ENCODE results near the gene MB21D2.

The MB21D2 gene

DNA sequence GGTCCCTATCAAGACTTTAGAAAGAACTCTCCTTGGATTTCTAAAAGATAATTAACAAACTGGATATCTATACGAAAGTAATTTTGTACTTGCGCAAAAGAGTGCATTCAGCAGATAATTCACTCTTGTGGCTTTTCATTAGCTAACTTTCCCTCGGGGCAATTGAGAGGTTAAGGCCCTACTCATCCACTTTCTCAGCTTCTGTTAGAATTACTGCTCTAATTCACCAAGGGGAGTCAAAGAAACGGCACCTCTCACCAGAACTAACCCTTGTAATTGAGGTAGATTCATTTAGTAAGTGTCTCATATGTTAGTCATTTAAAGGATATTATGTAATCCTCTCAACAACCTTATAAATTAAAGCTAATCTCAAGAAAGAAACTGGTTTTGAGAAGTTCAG, 22.5 kb upstream of the MB21D2 start:
- H3K4me1 ChIP-seq (ENCODE audit: insufficient read depth, low read length, poor library complexity, severe bottlenecking): no peaks in the 10 kb centered on the region
- TF ChIP-seq EZH2phosphoT487 (IDR thresholded peaks at IDR 0.05; ENCODE audit: borderline replicate concordance): no peak
- TF ChIP-seq, protein P1, sequence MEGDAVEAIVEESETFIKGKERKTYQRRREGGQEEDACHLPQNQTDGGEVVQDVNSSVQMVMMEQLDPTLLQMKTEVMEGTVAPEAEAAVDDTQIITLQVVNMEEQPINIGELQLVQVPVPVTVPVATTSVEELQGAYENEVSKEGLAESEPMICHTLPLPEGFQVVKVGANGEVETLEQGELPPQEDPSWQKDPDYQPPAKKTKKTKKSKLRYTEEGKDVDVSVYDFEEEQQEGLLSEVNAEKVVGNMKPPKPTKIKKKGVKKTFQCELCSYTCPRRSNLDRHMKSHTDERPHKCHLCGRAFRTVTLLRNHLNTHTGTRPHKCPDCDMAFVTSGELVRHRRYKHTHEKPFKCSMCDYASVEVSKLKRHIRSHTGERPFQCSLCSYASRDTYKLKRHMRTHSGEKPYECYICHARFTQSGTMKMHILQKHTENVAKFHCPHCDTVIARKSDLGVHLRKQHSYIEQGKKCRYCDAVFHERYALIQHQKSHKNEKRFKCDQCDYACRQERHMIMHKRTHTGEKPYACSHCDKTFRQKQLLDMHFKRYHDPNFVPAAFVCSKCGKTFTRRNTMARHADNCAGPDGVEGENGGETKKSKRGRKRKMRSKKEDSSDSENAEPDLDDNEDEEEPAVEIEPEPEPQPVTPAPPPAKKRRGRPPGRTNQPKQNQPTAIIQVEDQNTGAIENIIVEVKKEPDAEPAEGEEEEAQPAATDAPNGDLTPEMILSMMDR (conservative IDR thresholded peaks at IDR 0.05; ENCODE audit: low read length): no peak
- H3K4me2 ChIP-seq (ENCODE audit: low read depth, low read length, poor library complexity, severe bottlenecking): no peak overlapping the region
- no peaks in the 10 kb centered on the region for H3K36me3 ChIP-seq (ENCODE audit: insufficient read depth, low read length)
- no peak overlapping the region for H3K4me3 ChIP-seq (ENCODE audit: low read length, poor library complexity, severe bottlenecking)
- H3K9me2 ChIP-seq (replicated peaks; ENCODE audit: low read depth, low read length): no peaks in the 10 kb centered on the region
- no peaks in the 10 kb centered on the region for H4K20me1 ChIP-seq (ENCODE audit: insufficient read depth, low read length, poor library complexity, severe bottlenecking)
- no peak overlapping the region for H2AFZ ChIP-seq (ENCODE audit: low read length)
- no peaks in the 10 kb centered on the region for H3K79me2 ChIP-seq (ENCODE audit: insufficient read depth, low read length)
- no peak overlapping the region for H3K9ac ChIP-seq (ENCODE audit: low read depth, low read length, poor library complexity, severe bottlenecking)
- H3K27me3 ChIP-seq (ENCODE audit: insufficient read depth, low read length, poor library complexity, severe bottlenecking): no peaks in the 10 kb centered on the region
- no peaks in the 10 kb centered on the region for H3K9me3 ChIP-seq (ENCODE audit: insufficient read depth, low read depth, low read length)
- H3F3A ChIP-seq (ENCODE audit: low read depth): no peaks in the 10 kb centered on the region

DNA sequence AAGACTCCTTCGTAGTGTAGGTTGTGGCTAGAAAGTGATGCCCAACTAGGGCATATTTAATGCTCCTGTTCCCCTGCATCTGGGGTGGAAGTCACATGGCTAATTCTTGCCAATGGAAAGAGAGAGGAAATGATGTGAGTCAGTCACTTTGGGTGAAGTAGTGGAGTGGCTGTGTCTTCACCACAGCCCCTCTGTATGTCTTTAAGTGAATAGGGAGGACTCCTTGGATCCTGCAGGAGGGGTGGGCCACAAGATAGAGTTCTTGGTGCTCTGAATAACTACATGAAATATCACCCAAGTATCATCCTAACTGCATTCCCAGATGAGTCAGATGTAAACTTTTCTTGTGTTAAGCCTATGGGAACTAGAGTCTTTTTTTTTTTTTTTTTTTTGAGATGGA, 17.8 kb upstream of the MB21D2 start:
- TF ChIP-seq, protein P1 (conservative IDR thresholded peaks at IDR 0.05; ENCODE audit: low read length): no peak
- no peak for TF ChIP-seq EZH2phosphoT487 (IDR thresholded peaks at IDR 0.05; ENCODE audit: borderline replicate concordance)
- Histone ChIP-seq H3K4me1 (ENCODE audit: insufficient read depth, low read length, poor library complexity, severe bottlenecking) (no peaks in the 10 kb centered on the region), H3K79me2 (ENCODE audit: insufficient read depth, low read length) (no peaks in the 10 kb centered on the region), H3K4me2 (ENCODE audit: low read depth, low read length, poor library complexity, severe bottlenecking) (no peak overlapping the region), H2AFZ (ENCODE audit: low read length) (peak overlapping the region; percentile 47; the same call in 1 of the 2 replicates), H3K9me2 (replicated peaks; ENCODE audit: low read depth, low read length) (no peaks in the 10 kb centered on the region), H4K20me1 (ENCODE audit: insufficient read depth, low read length, poor library complexity, severe bottlenecking) (no peaks in the 10 kb centered on the region), H3K9me3 (ENCODE audit: insufficient read depth, low read depth, low read length) (no peaks in the 10 kb centered on the region), H3K4me3 (ENCODE audit: low read length, poor library complexity, severe bottlenecking) (no peak overlapping the region), H3K27me3 (ENCODE audit: insufficient read depth, low read length, poor library complexity, severe bottlenecking) (no peaks in the 10 kb centered on the region), H3F3A (ENCODE audit: low read depth) (no peaks in the 10 kb centered on the region), H3K36me3 (ENCODE audit: insufficient read depth, low read length) (no peaks in the 10 kb centered on the region), H3K9ac (ENCODE audit: low read depth, low read length, poor library complexity, severe bottlenecking) (no peak overlapping the region)

DNA sequence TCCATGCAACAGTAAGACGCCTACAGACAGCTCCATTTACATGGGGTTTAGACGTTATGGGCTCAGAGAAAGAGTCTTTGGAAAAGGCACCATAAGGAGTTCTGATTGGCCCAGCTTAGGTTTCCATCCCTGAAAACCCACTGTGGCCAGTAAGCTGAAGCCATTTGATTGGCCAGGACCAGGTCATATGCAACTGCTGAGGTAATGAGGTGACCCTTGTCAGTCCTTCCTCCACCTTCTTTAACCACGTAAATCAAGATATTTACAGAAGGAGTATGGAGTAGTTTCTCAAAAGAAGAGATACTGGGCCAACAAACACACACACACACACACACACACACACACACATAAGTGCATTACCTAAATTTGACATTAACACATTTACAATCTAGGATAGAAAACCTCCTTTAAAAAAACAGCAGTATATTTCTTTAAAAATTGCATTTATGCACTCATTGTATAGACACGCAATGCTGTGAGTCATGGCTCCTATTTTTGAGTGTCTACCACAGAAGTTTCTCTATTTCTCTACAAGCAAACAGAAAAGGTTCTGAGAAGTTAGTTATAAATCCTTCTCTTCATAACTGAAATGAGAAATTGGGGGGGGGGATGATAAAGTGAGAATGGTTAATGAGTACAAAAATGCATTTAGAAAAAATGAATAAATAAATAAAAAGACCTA, 16.3 kb upstream of the MB21D2 start:
- TF ChIP-seq, protein P1 (conservative IDR thresholded peaks at IDR 0.05; ENCODE audit: low read length): no peak
- TF ChIP-seq EZH2phosphoT487 (IDR thresholded peaks at IDR 0.05; ENCODE audit: borderline replicate concordance): no peak
- no peaks in the 10 kb centered on the region for H3F3A ChIP-seq (ENCODE audit: low read depth)
- H3K9ac ChIP-seq (ENCODE audit: low read depth, low read length, poor library complexity, severe bottlenecking): no peak overlapping the region
- H3K79me2 ChIP-seq (ENCODE audit: insufficient read depth, low read length): no peaks in the 10 kb centered on the region
- H3K4me2 ChIP-seq (ENCODE audit: low read depth, low read length, poor library complexity, severe bottlenecking): no peak overlapping the region
- no peaks in the 10 kb centered on the region for H3K9me2 ChIP-seq (replicated peaks; ENCODE audit: low read depth, low read length)
- no peak overlapping the region for H3K4me3 ChIP-seq (ENCODE audit: low read length, poor library complexity, severe bottlenecking)
- no peaks in the 10 kb centered on the region for H3K27me3 ChIP-seq (ENCODE audit: insufficient read depth, low read length, poor library complexity, severe bottlenecking)
- H4K20me1 ChIP-seq (ENCODE audit: insufficient read depth, low read length, poor library complexity, severe bottlenecking): no peaks in the 10 kb centered on the region
- no peaks in the 10 kb centered on the region for H3K36me3 ChIP-seq (ENCODE audit: insufficient read depth, low read length)
- no peaks in the 10 kb centered on the region for H3K4me1 ChIP-seq (ENCODE audit: insufficient read depth, low read length, poor library complexity, severe bottlenecking)
- H3K9me3 ChIP-seq (ENCODE audit: insufficient read depth, low read depth, low read length): no peaks in the 10 kb centered on the region
- no peak overlapping the region for H2AFZ ChIP-seq (ENCODE audit: low read length)

All from Loucy (cell line).